ENCODE data around the gene CCDC195. TPM values are rescaled to one million over a fixed set of nuclear protein-coding genes. Genes with fewer than 3 reads are reported as not detected.

The CCDC195 gene
- total RNA-seq, 1 experiment from 2014 or later, result not detected

Other genes starting within 250 kb of the CCDC195 start
- gene CUL3, start 131.0 kb downstream of the CCDC195 start, total RNA-seq (2014; rRNA removed; shearing (Covaris generic)), result 89.0 and 102 TPM in 2 replicates

All from RPMI7951 (cell line).